GM21423 (cell line): ENCODE data around the gene MDGA2.

Experiments
- ATAC-seq: cut with Tn5 transposase; IDR thresholded peaks from one replicate; pipeline ENCODE4 v1.9.1; 2021; ENCODE audit warnings: mild to moderate bottlenecking, moderate library complexity; ENCODE audit not compliant: unreplicated experiment

MDGA2 gene

DNA sequence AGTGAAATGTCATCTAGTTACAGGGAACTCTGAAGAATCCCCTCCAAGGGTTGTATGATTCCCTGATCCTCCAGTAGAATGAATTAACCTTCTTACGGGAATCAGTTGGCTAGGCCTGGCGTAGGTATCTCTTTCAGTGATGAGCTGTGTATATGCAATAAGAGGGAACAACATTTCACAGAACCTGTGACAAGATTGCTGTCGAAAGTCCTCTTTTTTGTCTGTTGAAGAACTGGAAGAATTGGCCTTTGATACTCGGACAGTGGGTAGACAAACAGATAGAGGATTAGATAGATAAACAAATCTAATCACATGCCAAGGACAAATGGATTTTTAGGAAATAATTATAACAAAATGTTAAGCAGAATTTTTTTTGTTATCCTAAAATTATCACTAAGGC, 184.6 kb downstream of the MDGA2 start:
- no peak for ATAC-seq

DNA sequence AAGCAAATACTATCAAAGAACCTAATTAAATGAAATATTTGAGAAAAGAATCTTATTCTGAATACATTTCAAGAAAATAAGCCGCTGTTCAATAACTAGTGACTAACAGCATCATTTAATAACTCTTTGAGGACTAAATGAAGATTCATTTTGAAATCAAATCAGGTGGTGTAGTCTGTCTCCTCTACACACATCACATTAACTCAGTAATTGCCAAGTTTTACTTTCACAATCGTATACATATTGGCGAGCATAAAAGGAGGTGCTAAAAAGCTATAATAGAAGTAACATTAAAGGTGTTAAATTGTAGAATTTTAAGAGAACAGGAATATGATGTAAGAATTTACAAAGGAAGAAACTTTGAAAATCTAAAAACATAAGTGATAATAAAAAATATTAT, 185.1 kb downstream of the MDGA2 start:
- ATAC-seq = no peak

DNA sequence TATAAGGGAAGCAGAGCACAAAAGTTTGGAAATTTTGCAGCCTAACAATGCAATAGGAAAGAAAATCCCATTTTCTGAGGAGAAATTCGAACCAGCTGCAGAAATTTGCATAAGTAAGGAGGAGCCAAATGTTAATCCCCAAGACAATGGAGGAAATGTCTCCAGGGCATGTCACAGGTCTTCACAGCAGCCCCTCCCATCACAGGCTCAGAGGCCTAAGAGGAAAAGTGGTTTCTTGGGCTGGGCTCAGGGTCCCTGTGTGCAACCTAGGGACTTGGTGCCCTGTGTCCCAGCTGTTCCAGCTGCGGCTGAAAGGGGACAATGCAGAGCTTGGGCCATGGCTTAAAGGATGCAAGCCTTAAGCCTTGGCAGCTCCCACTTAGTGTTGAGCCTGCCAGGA, 190.0 kb downstream of the MDGA2 start:
- no peak for ATAC-seq

DNA sequence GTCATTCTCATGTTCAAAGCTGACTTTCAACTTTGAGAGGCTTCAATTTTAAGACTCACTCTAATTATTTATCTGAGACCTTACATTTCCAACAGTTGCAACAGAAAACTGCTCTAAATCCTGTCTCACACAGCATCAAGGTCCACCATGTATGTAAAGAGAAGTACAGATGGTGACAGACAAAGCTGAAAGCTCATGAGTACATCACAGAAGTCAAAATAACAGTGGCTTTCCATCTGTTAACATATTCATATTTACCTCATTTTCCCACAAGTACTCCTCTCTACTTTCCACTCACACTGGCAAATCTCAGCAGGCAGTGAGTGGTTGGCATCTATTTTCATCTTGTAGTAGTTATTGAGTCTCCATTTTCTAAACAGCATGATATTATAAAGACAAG, 192.0 kb downstream of the MDGA2 start:
- ATAC-seq = no peak

DNA sequence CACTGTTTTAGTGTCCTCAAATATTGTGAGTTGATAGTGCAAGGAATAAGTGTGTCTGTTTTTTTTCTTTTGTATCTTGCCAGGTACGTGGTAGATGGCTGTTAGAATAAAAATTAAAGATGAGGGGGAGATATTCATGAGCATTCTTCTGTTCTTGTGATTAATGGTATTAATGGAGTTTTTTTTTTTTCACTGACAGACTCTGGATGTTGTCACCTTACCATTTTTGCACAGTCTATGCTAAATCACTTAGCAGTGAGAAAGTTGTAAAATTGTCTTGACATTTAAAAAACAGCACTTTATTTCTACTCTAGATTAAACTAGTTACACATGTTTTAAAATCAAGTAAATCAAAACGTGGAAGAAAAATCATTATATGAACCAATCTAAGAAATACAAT, 204.3 kb downstream of the MDGA2 start:
- no peak for ATAC-seq

DNA sequence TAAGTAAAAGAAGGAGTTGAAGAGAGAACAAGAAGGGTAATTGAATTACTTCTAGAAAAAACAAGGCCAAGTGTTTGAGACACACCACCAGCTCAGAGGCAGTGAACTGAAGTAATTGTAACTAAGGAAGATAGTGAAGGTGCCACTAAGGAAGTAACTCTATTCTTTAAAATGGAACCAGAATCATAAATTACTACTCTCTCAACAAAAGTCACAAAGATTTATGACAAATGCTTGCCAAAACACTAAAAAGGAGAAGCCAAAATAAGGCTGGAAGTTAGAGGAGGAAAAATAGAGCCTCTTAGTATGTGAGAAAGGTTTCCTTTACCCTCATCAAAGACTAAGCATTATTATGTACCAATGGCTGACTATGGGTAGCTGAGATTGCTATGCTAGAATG, 208.5 kb downstream of the MDGA2 start:
- no peak for ATAC-seq

DNA sequence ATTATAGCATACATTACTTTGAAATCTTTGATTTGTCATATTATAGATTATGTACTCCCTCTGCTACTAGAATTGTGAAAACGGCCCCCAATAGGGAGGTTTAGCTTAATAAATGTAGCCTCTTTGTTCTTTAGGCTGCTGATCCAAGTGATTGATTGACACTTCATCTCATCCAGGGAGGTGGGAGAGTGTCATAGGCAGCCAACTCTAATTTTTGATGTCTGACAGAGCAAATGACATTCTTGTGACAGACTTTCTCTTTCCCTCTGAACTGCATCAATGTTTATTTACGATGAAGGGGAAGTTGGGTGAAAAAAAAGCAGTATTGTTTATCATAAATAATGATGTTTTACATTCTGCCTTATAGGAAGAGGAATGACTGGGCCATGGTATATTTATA, 221.4 kb downstream of the MDGA2 start:
- no peak for ATAC-seq

DNA sequence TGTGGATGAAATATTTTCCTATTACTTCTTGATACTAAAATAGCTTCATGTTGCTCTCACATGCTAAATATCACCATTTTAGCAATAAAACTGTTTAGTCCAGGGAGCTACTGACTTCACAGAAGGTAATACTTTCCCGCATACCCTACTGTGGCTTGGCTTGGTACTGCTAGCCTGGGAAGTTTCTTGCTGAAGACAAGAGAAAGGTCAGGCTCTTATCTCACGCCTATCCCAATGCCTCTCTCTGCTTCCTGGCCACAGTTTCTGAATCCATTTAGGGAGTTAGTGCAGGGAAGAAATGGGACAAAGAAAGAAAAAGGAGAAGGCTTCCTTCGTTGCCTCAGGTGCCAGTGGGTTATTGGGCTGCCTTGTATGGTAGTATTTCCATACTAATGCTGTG, 228.3 kb downstream of the MDGA2 start:
- no peak for ATAC-seq

DNA sequence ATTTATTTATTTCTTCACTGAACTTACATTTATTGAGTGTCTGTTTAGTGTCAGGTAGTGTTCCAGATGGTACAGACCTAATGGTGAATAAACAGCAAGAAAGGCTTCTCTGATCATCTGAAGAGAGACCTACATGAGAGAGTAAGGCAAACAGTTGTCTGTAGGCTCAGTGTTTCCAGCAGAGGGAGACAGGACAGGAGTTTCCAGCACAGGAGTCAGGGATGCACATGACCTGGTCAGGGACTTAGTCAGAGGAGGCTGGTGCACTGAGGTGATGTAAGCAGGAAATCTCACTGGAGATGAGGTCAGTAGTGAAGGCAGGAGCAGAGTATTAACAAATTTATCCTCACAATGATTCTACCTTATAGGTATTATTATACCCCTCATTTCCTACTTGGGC, 233.2 kb downstream of the MDGA2 start:
- no peak for ATAC-seq

DNA sequence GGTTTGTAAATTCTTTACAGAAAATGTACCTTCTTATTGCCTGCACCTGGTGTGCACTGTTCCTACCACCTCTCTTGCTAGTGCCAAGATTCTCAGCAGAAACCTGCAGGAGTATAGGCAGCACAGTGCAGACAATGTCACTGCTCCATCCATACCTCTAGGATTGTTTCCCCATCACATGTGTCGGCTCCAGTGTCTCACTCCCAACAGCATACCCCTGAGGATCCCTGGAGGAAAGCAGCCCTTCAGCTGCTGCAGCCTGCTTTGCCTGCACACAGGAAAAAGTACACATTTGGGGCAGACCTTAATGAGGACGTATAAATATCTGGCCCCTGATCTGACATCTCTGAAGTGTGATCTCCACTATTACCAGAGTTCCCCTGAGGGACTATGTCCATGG, 235.5 kb downstream of the MDGA2 start:
- ATAC-seq = no peak

DNA sequence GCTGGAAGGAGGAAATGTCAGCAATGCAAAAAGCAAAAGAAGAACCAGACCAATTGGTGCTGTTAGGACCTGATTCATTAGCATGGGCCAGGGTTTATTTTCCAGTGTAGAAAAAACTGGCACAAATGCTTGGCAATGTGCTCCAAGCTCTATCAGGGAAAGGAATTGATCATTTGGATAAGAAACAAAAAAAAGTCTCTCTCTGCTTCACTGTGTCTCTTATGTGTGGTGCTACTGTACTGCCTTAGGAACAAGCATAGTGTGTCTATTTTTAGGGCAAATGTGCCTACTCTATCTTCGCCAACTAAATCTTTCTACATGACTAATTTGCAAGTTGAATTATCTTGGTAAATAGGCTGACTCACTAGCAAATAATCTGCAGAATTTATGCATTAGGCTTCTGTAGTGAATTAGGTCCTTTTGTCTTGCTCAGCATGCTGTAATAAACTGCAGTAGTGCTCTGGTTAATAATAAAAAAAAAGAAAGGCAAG, 236.7 kb downstream of the MDGA2 start:
- ATAC-seq = no peak

DNA sequence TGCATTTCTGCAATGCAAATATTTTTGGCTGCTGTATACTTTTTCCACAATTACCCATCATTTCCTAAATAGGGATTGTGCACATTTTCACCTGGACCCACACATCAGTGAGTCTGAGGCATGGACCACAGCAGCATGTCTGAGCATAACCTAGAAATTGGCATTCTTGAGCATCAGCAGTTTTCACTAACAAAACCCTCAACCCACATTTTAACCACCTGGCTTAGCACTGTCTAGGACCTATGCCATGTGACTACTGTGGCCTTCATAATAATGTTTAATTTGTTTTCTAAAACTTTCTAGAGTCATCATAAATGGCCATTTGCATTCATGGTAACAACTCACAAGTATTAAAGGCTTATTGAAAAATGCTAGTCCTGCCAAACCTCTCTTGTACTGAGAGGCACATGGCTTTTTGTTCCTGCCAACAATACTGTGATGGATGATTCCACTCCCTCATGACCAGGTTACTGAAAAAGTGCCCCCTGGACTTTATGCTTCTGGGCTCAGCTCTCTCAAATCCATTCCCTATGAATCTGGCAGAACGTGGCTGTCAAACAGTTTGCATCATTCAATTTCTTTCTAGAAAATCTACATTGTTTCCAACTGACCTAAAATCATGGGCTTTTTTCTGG, 240.0 kb downstream of the MDGA2 start:
- ATAC-seq = no peak

DNA sequence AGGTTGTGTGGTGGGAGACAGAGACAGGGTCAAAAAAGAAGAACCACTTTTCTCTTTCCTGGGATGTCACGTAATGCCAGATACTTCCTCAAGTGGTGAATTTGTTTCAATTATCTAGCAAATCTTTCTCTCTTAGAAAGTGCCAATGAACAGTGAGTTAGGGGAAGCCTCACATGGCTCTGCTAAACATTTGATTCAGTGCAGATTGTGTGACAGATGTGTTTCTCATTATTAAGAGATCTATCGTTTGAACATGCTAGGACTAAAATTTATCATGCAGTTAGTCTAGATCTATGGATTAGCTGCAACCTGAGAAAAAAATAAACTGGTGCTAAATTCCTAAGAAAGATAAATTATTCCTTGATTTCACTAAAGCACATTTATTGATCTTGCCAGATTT, 247.8 kb downstream of the MDGA2 start:
- no peak for ATAC-seq

DNA sequence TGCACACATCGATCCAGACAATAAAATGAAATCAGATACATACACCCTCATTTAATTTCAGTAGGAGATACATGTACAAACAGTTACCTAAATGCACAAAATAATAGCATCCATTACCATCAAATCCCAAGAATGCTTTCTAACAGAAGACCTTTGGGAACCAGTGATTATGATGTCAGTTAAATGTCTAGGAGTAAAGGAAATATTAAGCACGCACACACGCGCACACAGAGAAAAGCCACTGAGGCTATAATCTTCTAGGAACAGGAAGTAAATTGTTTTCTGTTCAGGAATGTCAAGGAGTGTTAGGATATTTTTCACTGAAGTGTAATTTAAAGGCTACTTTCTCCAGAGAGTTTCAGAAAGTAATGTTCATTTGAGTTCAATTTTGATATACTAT, 250.1 kb downstream of the MDGA2 start:
- ATAC-seq = no peak

DNA sequence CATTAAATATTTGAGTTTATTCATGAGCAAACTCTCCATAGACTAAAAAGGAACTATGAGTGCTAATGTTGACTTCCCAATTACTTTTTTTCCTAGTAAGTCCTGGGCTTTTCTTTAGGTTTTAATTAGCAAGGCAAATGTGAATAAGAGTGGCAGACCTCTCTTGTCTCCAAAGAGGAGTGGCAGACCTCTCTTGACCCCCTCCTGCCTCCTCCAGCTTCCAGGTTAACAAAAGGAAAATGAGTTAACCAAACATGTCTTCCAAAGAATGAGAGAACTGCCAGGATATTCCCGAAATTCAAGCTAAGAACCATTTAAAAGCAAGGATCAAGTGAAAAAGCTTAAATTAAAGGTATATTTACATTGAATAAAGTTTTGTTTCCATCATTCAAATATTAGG, 253.2 kb downstream of the MDGA2 start:
- no peak for ATAC-seq

DNA sequence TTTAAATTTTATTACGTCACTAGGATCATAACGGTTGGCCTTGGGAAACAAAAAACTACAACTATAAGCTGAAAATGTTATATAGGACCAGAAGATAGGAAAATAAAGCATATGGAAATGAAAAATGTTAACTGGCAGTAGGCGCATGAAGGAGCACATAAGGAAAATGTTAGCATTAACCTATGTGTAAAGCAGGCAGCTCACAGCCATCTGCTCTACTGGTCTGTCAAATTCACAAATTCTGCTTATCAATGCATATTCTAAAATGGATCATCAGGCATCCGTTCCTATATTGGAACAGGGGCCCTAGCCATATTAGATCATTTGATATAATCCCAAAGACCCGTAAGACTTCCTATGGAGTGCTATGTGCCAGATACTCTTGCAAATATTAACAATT, 263.9 kb downstream of the MDGA2 start:
- ATAC-seq = no peak

DNA sequence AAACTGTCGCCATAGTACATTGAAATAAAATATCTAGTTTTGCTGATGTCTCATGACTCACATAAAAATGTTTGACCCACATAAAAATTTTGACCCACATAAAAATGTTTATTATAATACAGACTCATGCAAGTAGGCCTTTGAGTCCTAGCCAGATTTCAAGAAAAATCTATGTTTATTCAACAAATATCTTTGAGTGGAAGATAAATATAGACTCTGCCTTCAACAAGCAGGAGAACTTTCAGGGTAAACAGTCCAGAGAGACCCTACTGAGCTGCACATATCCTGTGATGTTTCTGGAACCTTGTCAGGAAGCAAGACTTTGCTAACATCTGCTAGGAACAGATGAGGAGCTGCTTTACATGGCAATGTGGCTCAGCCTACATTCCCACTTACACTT, 283.1 kb downstream of the MDGA2 start:
- ATAC-seq = no peak

DNA sequence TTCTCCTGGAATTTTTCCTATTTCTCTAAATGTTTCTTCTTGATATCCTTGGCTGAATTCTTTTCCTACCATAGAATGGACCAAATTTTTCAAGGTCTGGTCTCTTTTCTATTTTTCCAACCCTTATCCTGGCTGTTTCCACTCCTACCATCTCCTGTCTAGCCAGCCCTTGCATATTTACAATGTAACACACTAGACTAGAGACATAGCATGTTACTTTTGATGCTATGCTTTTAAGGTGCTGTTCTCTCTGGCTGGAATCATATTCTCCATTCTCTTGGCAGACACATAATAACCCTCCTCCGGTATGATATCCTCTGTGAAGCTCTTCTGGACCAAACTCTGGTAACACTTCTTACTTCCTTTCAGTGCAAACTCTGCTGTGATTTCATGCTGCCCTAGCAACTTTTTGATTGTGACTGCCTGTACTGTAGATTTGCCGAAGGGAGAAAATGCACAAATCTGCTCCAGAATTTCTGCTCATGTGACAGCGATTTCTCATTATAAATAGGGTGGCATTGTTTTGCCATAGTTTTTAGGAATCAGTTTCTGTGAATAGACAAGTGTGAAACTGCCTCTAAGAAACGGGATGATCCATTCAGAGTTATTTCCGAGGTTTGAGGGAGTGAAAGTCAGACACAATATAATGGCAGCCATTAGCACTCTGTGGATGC, 284.4 kb downstream of the MDGA2 start:
- no peak for ATAC-seq

DNA sequence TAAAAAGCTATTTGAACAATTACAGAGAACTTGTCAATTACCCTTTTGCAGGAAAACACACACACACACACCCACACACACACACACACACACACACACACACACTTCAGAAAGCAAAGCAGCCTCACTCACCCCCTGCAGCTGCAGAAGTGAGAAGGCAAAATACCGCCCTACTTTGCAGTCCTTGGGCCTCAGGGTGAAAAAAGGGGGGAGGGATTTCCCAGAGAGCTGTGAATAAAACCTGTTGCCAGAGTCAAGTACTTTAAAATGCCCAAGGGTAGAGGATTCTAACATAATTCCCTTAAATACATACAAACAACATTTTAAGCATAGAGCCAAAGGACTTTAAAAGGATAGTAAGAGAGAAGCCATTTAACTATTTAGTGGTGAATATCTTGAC, 285.9 kb downstream of the MDGA2 start:
- ATAC-seq = no peak

DNA sequence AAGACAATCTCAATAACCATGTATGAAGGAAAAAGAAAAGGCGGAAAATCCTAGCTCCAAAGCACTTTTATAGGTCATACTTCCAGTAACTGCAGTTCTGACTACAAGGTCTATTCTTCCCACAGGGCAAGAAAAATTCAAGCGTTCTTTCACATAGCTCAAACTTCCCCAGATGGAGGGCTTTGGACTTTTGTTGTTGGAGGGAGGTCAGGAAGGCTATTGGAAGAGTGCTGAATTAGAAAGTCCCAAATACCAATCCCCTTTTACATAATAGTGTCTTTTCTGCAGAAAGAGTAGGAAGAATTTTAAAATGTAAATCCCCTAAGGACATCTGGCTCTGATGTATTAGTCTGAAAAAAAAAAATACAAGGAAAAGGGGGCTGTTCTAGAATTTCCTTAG, 309.4 kb downstream of the MDGA2 start:
- no peak for ATAC-seq

DNA sequence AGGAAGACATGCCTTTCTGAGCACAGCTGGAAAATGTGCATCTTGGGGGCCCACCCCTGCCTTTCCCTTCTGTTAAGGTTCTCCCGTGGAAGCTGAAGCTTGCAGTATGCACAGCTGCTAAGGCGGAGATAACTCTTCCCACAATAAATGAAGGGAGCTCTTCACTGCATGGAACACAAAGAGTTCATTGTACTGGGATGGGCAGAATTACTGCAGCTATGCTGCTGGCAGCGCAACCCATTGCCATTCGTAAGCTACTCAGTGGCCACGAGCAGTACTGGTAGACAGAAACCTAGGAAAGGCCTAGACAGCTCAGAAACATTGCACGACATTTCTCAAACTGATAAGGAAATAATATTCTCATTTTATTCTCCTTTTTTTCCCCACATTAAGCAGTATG, 310.2 kb downstream of the MDGA2 start:
- no peak for ATAC-seq

DNA sequence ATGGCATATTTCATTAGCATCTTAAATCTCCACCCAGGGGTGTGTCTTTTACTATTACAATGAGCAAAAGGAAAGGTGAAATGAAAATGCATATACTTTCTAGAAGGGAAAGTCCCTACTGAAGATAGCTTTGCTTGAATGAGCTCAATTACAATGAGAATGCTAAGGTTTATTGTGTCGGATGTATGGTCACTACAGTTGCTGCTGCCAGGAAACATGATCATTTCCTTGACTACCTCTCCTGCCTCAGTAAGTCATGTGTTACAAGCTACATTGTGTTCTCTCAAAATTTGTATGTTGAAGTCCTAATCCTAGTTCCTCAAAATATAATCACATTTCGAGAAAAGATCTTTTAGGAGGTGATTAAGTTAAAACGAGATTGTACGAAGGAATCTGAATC, 322.2 kb downstream of the MDGA2 start:
- no peak for ATAC-seq

DNA sequence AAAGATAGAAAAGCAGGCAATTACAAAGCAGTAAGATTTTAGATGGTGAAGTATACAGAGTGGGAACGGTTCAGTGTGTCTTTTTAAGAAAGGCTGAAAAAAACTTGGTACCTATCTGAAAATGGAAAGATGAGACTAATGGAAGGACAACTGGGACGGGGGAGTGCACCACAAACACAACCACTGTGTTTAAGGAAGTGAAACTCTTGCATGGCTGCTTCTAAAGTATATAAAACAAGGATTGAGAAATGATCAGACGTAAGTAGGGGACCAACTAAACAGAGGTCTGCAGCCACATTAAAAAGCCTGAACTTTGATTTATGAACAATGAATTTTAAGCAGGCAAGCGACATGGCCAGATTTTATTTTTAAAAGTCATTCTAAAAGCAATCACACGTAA, 328.6 kb downstream of the MDGA2 start:
- no peak for ATAC-seq
